ENCODE measurements around the gene SRGAP2. TPM values are rescaled to one million over a fixed set of nuclear protein-coding genes. Genes with fewer than 3 reads are reported as not detected.
"Not testable (repeated sequence)": the region's sequence is repeated elsewhere in the genome, so short reads cannot be mapped to it uniquely, and the experiment has no call there.

SRGAP2 gene
- total and polyA plus RNA-seq, 2 donors, result 11.4 to 17.8 TPM

GRCh38 chr1:206235190-206235589, 31.8 kb downstream of the SRGAP2 start:
- not testable (repeated sequence) for H3K27me3 ChIP-seq (ENCODE audit: control insufficient read depth in 2 of 2, insufficient read depth in 1 of 2, low read length in 1 of 2); H3K4me1 ChIP-seq (ENCODE audit: control insufficient read depth in 2 of 2, insufficient read depth in 2 of 2, low read length in 2 of 2); H3K36me3 ChIP-seq (ENCODE audit: control insufficient read depth in 2 of 2, insufficient read depth in 2 of 2, low read length in 1 of 2); H3K27ac ChIP-seq (ENCODE audit: low read depth in 1 of 2, low read length in 1 of 2); DNase-seq (ENCODE audit: low read depth in 6 of 9, low spot score in 9 of 9); H3K4me3 ChIP-seq (ENCODE audit: low read length in 2 of 2); H3K9me3 ChIP-seq (ENCODE audit: control insufficient read depth in 2 of 2, insufficient read depth in 1 of 2, low read length in 1 of 2)
- no CpG with 5 or more reads among the region's 2 CpGs for WGBS

DNA sequence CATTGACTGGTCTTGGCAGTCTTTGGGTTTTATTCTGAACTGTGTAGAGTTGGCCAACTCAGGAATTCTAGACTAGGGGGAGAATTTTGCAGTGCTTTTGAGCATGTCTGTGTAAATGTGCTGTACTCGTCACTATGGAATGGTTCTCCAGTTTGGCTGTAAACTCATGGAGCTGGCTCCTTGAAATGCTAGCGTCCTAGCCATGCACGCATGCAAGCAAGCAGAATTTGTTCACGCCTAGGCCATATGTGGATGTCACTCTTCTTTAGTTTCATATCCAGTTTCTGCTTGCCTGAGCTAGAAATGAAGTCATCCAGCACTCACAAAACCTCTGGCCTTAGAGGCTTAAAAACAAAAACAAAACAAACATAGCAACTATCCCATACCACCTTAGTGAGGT, 36.9 kb downstream of the SRGAP2 start:
- H3K27ac ChIP-seq (ENCODE audit: low read depth in 1 of 2, low read length in 1 of 2); H3K27me3 ChIP-seq (ENCODE audit: control insufficient read depth in 2 of 2, insufficient read depth in 1 of 2, low read length in 1 of 2); H3K9me3 ChIP-seq (ENCODE audit: control insufficient read depth in 2 of 2, insufficient read depth in 1 of 2, low read length in 1 of 2); H3K36me3 ChIP-seq (ENCODE audit: control insufficient read depth in 2 of 2, insufficient read depth in 2 of 2, low read length in 1 of 2); H3K4me1 ChIP-seq (ENCODE audit: control insufficient read depth in 2 of 2, insufficient read depth in 2 of 2, low read length in 2 of 2); H3K4me3 ChIP-seq (ENCODE audit: low read length in 2 of 2): not testable (repeated sequence)
- WGBS, result 93% methylated on average over 4 of the region's 4 CpGs
- peak in 1 of 9 donors; percentile 0 for DNase-seq (ENCODE audit: low read depth in 6 of 9, low spot score in 9 of 9)

DNA sequence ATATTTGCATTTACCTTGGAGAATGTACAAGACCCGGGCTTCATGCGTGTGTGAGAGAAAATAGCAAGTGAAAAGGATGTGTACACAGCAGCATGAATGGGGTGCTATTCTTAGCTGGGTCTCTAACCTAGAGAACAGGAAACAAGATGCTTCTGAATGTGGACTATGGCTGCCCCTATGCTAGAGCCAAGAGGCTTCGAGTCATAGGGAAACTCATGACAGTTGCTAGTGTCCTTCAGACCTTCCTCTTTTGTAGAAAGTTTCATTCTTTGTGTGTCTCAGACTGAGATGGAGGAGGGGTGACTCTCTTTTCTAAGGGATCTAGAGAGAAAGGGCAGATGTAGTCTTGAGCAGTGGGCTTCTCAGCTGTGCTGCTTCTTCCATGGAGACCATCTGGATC, 40.0 kb downstream of the SRGAP2 start:
- H3K9me3 ChIP-seq (ENCODE audit: control insufficient read depth in 2 of 2, insufficient read depth in 1 of 2, low read length in 1 of 2); H3K27me3 ChIP-seq (ENCODE audit: control insufficient read depth in 2 of 2, insufficient read depth in 1 of 2, low read length in 1 of 2); H3K4me3 ChIP-seq (ENCODE audit: low read length in 2 of 2); H3K4me1 ChIP-seq (ENCODE audit: control insufficient read depth in 2 of 2, insufficient read depth in 2 of 2, low read length in 2 of 2); H3K36me3 ChIP-seq (ENCODE audit: control insufficient read depth in 2 of 2, insufficient read depth in 2 of 2, low read length in 1 of 2); H3K27ac ChIP-seq (ENCODE audit: low read depth in 1 of 2, low read length in 1 of 2): not testable (repeated sequence)
- peak in 1 of 9 donors; percentile 0 for DNase-seq (ENCODE audit: low read depth in 6 of 9, low spot score in 9 of 9)
- WGBS, result 16% methylated on average over 1 of the region's 3 CpGs

DNA sequence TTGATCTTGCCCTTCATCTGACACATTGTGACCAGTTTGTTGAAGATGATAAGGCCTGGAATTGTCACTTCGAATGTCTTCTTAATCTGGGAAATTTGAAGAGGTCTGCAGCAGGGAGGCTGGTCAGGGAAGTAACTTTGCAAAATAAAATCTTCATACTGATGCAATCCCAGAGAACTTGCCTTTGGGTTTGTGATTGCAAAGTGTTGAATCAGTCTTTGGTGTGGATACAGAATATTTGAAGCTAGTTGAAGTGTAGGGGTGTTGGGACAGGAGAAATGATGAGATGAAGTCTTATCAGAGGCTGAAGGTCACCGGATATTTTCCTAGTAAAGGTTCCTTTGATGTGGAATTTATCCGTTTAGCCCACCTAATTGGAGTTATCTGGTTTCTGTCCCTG, 42.1 kb downstream of the SRGAP2 start:
- not testable (repeated sequence) for H3K9me3 ChIP-seq (ENCODE audit: control insufficient read depth in 2 of 2, insufficient read depth in 1 of 2, low read length in 1 of 2); H3K4me1 ChIP-seq (ENCODE audit: control insufficient read depth in 2 of 2, insufficient read depth in 2 of 2, low read length in 2 of 2); DNase-seq (ENCODE audit: low read depth in 6 of 9, low spot score in 9 of 9); H3K4me3 ChIP-seq (ENCODE audit: low read length in 2 of 2); H3K27me3 ChIP-seq (ENCODE audit: control insufficient read depth in 2 of 2, insufficient read depth in 1 of 2, low read length in 1 of 2); H3K27ac ChIP-seq (ENCODE audit: low read depth in 1 of 2, low read length in 1 of 2); H3K36me3 ChIP-seq (ENCODE audit: control insufficient read depth in 2 of 2, insufficient read depth in 2 of 2, low read length in 1 of 2)
- WGBS, result 96% methylated on average over 1 of the region's 3 CpGs

DNA sequence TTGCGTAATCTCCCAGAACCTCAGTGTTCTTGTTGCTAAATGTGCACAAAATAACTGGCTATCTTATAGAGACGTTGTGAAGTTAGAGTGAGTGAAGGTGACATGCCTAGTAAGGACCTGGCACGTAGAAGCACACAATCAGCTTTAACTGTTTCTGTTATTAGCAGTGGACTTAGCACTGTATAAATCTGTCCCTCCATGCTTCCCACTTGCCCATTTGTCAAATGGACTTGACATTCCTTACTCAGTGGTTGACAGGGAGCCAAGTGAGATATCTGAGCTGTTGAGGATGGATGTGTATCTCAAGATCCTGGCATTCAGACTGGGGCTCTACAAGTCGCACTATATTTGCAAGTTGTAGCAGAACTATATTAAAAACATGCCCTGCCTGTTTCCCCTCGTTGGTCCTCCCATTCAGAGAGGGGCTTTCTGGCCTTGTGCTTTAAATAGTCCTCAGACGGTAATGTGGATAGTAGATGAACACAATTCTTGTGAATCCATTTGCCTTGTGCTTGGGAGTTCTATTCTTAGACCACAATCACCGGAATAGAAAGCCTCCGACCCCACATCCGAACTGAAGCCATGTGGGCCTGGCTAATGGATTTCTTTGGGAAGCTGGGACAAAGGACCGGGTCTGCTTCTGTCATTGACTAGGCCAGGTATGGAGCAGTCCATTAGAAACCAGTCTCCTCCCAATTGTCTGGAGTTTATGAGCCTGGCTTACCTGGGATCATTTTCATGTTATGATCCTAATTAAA, 43.0 kb downstream of the SRGAP2 start:
- not testable (repeated sequence) for H3K27ac ChIP-seq (ENCODE audit: low read depth in 1 of 2, low read length in 1 of 2); H3K36me3 ChIP-seq (ENCODE audit: control insufficient read depth in 2 of 2, insufficient read depth in 2 of 2, low read length in 1 of 2); H3K9me3 ChIP-seq (ENCODE audit: control insufficient read depth in 2 of 2, insufficient read depth in 1 of 2, low read length in 1 of 2); DNase-seq (ENCODE audit: low read depth in 6 of 9, low spot score in 9 of 9); H3K4me1 ChIP-seq (ENCODE audit: control insufficient read depth in 2 of 2, insufficient read depth in 2 of 2, low read length in 2 of 2); H3K27me3 ChIP-seq (ENCODE audit: control insufficient read depth in 2 of 2, insufficient read depth in 1 of 2, low read length in 1 of 2); H3K4me3 ChIP-seq (ENCODE audit: low read length in 2 of 2)
- WGBS, result no CpG with 5 or more reads among the region's 10 CpGs

DNA sequence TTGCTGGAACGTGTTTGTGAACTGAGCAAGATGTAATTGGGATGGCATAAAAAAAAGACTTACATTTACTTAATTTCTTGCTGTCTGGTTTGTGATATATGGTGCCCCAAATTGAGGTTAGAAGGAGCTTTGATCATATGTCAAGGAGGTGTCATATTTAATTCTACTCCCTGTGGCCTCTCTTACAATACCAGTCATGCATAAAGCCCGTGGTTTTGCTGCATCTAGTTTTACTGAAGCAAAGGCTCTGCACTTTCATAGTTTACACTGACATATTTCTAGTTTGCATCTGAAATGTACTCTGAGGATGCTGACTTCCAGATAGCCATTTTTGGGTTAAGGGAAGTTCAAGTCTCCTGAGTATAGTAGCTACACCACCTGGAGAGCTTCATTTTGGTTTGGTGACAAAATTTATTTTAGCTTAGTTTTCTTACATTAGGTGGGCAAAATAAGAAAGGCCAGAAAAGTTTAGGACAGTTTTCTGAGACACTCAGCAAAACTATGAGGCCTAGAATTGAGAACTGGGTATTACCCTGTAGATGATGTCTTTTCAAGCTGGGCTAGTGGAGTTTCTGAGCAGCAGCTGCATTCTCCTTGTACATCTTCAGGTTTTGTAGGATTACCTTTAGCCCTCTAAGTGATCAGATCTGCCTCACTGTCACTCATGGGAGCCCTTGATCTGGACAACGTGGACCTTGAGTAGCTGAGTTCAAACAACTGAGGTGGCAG, 47.8 kb downstream of the SRGAP2 start:
- DNase-seq (ENCODE audit: low read depth in 6 of 9, low spot score in 9 of 9); H3K27me3 ChIP-seq (ENCODE audit: control insufficient read depth in 2 of 2, insufficient read depth in 1 of 2, low read length in 1 of 2); H3K36me3 ChIP-seq (ENCODE audit: control insufficient read depth in 2 of 2, insufficient read depth in 2 of 2, low read length in 1 of 2); H3K4me1 ChIP-seq (ENCODE audit: control insufficient read depth in 2 of 2, insufficient read depth in 2 of 2, low read length in 2 of 2); H3K4me3 ChIP-seq (ENCODE audit: low read length in 2 of 2); H3K27ac ChIP-seq (ENCODE audit: low read depth in 1 of 2, low read length in 1 of 2); H3K9me3 ChIP-seq (ENCODE audit: control insufficient read depth in 2 of 2, insufficient read depth in 1 of 2, low read length in 1 of 2): not testable (repeated sequence)
- WGBS, result 96% methylated on average over 2 of the region's 3 CpGs

- H3K4me3 ChIP-seq (ENCODE audit: low read length in 2 of 2); H3K36me3 ChIP-seq (ENCODE audit: control insufficient read depth in 2 of 2, insufficient read depth in 2 of 2, low read length in 1 of 2); H3K4me1 ChIP-seq (ENCODE audit: control insufficient read depth in 2 of 2, insufficient read depth in 2 of 2, low read length in 2 of 2); H3K27me3 ChIP-seq (ENCODE audit: control insufficient read depth in 2 of 2, insufficient read depth in 1 of 2, low read length in 1 of 2); H3K9me3 ChIP-seq (ENCODE audit: control insufficient read depth in 2 of 2, insufficient read depth in 1 of 2, low read length in 1 of 2); H3K27ac ChIP-seq (ENCODE audit: low read depth in 1 of 2, low read length in 1 of 2): not testable (repeated sequence)
- DNase-seq (ENCODE audit: low read depth in 6 of 9, low spot score in 9 of 9), result peak in 8 of 9 donors; percentile 2 to 68 (median 14)
- 4% methylated on average over 6 of the region's 8 CpGs for WGBS
Observed at GRCh38 chr1:206252680-206253335, 49.5 kb downstream of the SRGAP2 start.

Measured in thymus (tissue), 11 donors.